Endothelial cell of umbilical vein (primary cell): Measurements from ENCODE around the gene SFMBT2. TPM values are rescaled to one million over a fixed set of nuclear protein-coding genes. Genes with fewer than 3 reads are reported as not detected.

ENCODE experiments used
- BruUV-seq: library from RNA; stranded (reverse); fragments of 400-500 nt; replicated peaks from 2 replicates; lab custom pipeline; 2021; lab: Mats Ljungman, UMichigan
- CTCF ChIA-PET: fragments of 300-600, 350-600 bp; sonication (Branson Sonifier 250); formaldehyde crosslinking; loops from one replicate; lab custom pipeline; 2021; ENCODE audit warnings: antibody characterized with exemption, inconsistent platforms; lab: Charles Lee
- POLR2A ChIA-PET: fragments of 300-600, 350-600 bp; sonication (Branson Sonifier 250); formaldehyde crosslinking; loops from one replicate; lab custom pipeline; 2021; ENCODE audit warnings: antibody characterized with exemption, inconsistent platforms; lab: Charles Lee
- DNase-seq: peaks from one replicate; pipeline ENCODE4 v3.0.0-alpha.2; 2011; ENCODE audit warnings: low read depth, low spot score
- FAIRE-seq: peaks from 2 replicates; lab custom pipeline; 2011; peaks lifted over from hg19 to GRCh38; lab: Jason Lieb, UNC
- H2AFZ ChIP-seq: 2 replicates; pipeline ENCODE4 v1.6.0; 2012; ENCODE audit warnings: low read depth, low read length, control low read depth, inconsistent platforms
- H3K27ac ChIP-seq: 2 replicates; pipeline ENCODE4 v1.5.1; 2011; ENCODE audit warnings: low read depth, mild to moderate bottlenecking, control low read depth, low read length, moderate library complexity; ENCODE audit not compliant: insufficient read depth
- H3K27me3 ChIP-seq, 2 experiments: 2 replicates each; pipeline versions ENCODE4 v1.6.0 to v1.6.1; 2011; ENCODE audit warnings: low read length in 2 of 2, mixed read lengths in 1 of 2; ENCODE audit not compliant: control insufficient read depth in 2 of 2, insufficient read depth in 2 of 2
- H3K36me3 ChIP-seq, 2 experiments: 2 replicates in 1 of 2; 3 replicates in 1 of 2; pipeline ENCODE4 v1.5.1; 2011; ENCODE audit warnings: low read length in 2 of 2, mild to moderate bottlenecking in 1 of 2, moderate library complexity in 1 of 2; ENCODE audit not compliant: control insufficient read depth in 2 of 2, insufficient read depth in 2 of 2; ENCODE audit errors: extremely low read depth in 1 of 2
- H3K4me1 ChIP-seq: 3 replicates; pipeline ENCODE4 v1.5.1; 2011; ENCODE audit warnings: mild to moderate bottlenecking, low read length; ENCODE audit not compliant: control insufficient read depth, insufficient read depth; ENCODE audit errors: extremely low read depth
- H3K4me2 ChIP-seq: 2 replicates; pipeline ENCODE4 v1.6.1; 2011; ENCODE audit warnings: low read length, control low read depth, mixed read lengths; ENCODE audit not compliant: insufficient read depth
- H3K4me3 ChIP-seq, 3 experiments: fragments of 200-600 bp in 1 of 3; sonication (generic), shearing (Covaris generic) in 1 of 3; replicated peaks in 1 of 3; 2 replicates each; pipeline ENCODE4 v1.5.1; 2011 to 2016; ENCODE audit warnings: control low read depth in 3 of 3, low read length in 3 of 3, mild to moderate bottlenecking in 2 of 3, inconsistent platforms in 1 of 3, low read depth in 1 of 3, moderate library complexity in 1 of 3; ENCODE audit not compliant: insufficient read depth in 1 of 3
- H3K79me2 ChIP-seq: 2 replicates; pipeline ENCODE4 v1.6.0; 2012; ENCODE audit warnings: low read length, inconsistent platforms; ENCODE audit not compliant: control insufficient read depth, insufficient read depth
- H3K9ac ChIP-seq: replicated peaks from 2 replicates; pipeline ENCODE3; 2011; ENCODE audit warnings: low read length, control low read depth; ENCODE audit not compliant: insufficient read depth; ENCODE audit errors: extremely low read depth
- H3K9me1 ChIP-seq: replicated peaks from 3 replicates; pipeline ENCODE4 v1.6.0; 2011; ENCODE audit warnings: mild to moderate bottlenecking, low read length; ENCODE audit not compliant: control insufficient read depth, insufficient read depth; ENCODE audit errors: extremely low read depth
- H3K9me3 ChIP-seq: replicated peaks from 2 replicates; pipeline ENCODE4 v1.5.1; 2012; ENCODE audit warnings: low read length, inconsistent platforms; ENCODE audit not compliant: control insufficient read depth, insufficient read depth
- H4K20me1 ChIP-seq: replicated peaks from 2 replicates; pipeline ENCODE3; 2011; ENCODE audit warnings: mild to moderate bottlenecking, low read length; ENCODE audit not compliant: control insufficient read depth, insufficient read depth; ENCODE audit errors: extremely low read depth
- CTCF ChIP-seq, 2 donors: IDR thresholded peaks; 1 replicate in 1 of 2; 2 replicates in 1 of 2; pipeline ENCODE4 v1.5.1; 2011; ENCODE audit warnings: low read length in 2 of 2, mild to moderate bottlenecking in 2 of 2, moderate library complexity in 2 of 2, control low read depth in 1 of 2, inconsistent platforms in 1 of 2, low read depth in 1 of 2; ENCODE audit not compliant: insufficient read depth in 1 of 2; ENCODE audit errors: extremely low read depth in 1 of 2
- EZH2 ChIP-seq: IDR thresholded peaks from 2 replicates; pipeline ENCODE4 v1.6.1; 2012; ENCODE audit warnings: borderline replicate concordance, low read depth, mild to moderate bottlenecking, moderate library complexity, low read length, inconsistent platforms; ENCODE audit not compliant: severe bottlenecking
- FOS ChIP-seq: IDR thresholded peaks from 2 replicates; pipeline ENCODE4 v1.6.1; 2011; ENCODE audit warnings: mild to moderate bottlenecking, low read length, moderate library complexity, borderline replicate concordance; ENCODE audit not compliant: insufficient read depth
- GATA2 ChIP-seq: IDR thresholded peaks from 2 replicates; pipeline ENCODE4 v1.7.0; 2011; ENCODE audit warnings: low read depth, mild to moderate bottlenecking, moderate library complexity, mixed read lengths, low read length; ENCODE audit not compliant: insufficient read length, insufficient read depth
- JUN ChIP-seq: IDR thresholded peaks from 2 replicates; pipeline ENCODE4 v1.6.1; 2011; ENCODE audit warnings: borderline replicate concordance, low read depth; ENCODE audit not compliant: insufficient read length, insufficient read depth
- MAX ChIP-seq: IDR thresholded peaks from 2 replicates; pipeline ENCODE4 v1.6.1; 2011; ENCODE audit not compliant: insufficient read depth, insufficient read length
- MYC ChIP-seq: IDR thresholded peaks from one replicate; pipeline ENCODE4 v1.6.1; 2011; ENCODE audit warnings: mild to moderate bottlenecking, low read depth, low read length
- POLR2A ChIP-seq: IDR thresholded peaks from 2 replicates; pipeline ENCODE4 v1.6.1; 2012; ENCODE audit warnings: low read depth, mild to moderate bottlenecking, control low read depth, low read length
- POLR2AphosphoS5 ChIP-seq: IDR thresholded peaks from 2 replicates; pipeline ENCODE4 v1.6.1; 2012; ENCODE audit warnings: low read depth, mild to moderate bottlenecking, control low read depth, low read length, moderate library complexity; ENCODE audit not compliant: insufficient read depth
- dilution Hi-C: fragments of 300-500 bp; cut with MboI; formaldehyde crosslinking; loops from one replicate; pipeline ENCODE4 v1.15.0; 2019; ENCODE audit warnings: low sequenced_read_pairs; ENCODE audit not compliant: extremely low pct_ligation_motif_present
- intact Hi-C: fragments of 100-400 bp; cut with micrococcal nuclease; formaldehyde crosslinking; loops from one replicate; pipeline ENCODE4 v1.10.0; 2022
- polyA plus RNA-seq, 4 experiments: library from polyadenylated mRNA; depleted of rRNA in 3 of 4; stranded (reverse) in 3 of 4; unstranded in 1 of 4; fragments of >200 nt; gene quantifications; 2 replicates each; pipeline versions ENCODE4 v1.2.1 to v1.2.3, GENCODE V29; 2011 to 2012; ENCODE audit warnings: missing spikeins in 1 of 4
- total RNA-seq: library from RNA; stranded (reverse); gene quantifications from 2 replicates; pipeline ENCODE4 v1.2.3, GENCODE V29; 2021

Gene SFMBT2
- total and polyA plus RNA-seq, 2 donors (not counting 3 experiments of a cell fraction or from before 2014, with no cell fraction given) = 0.14 to 0.64 TPM

- no peaks in the 10 kb centered on the region for H3K36me3 ChIP-seq
- no peak overlapping the region for H2AFZ ChIP-seq
- no peak overlapping the region for H3K27ac ChIP-seq
- ChIA-PET CTCF (no interaction called here), POLR2A (no interaction called here)
- H3K4me3 ChIP-seq = no peak overlapping the region
- TF ChIP-seq GATA2 (no peak), POLR2AphosphoS5 (no peak)
- H3K9ac ChIP-seq = no peak overlapping the region
- H3K4me1 ChIP-seq = no peaks in the 10 kb centered on the region
- no peaks in the 10 kb centered on the region for H3K79me2 ChIP-seq
- dilution Hi-C loops = no loop called here
- intact Hi-C loops = no loop called here
- FAIRE-seq (no peak), DNase-seq (no peak)
- H3K27me3 ChIP-seq = no peaks in the 10 kb centered on the region
- no peaks in the 10 kb centered on the region for H4K20me1 ChIP-seq
- no peak overlapping the region for H3K4me2 ChIP-seq
- BruUV-seq = no TSS peak
- H3K9me3 ChIP-seq = no peaks in the 10 kb centered on the region
- no peaks in the 10 kb centered on the region for H3K9me1 ChIP-seq
Observed at GRCh38 chr10:7377614-7378248, 33.1 kb downstream of the SFMBT2 start.

- H3K27ac ChIP-seq = no peak overlapping the region
- CTCF ChIA-PET = interaction anchor here (0.6 kb wide), 1 partner anchor 1254 kb away, joined by 4 read pairs; no protein-coding TSS in a partner anchor
- no peak overlapping the region for H3K9ac ChIP-seq
- no peak overlapping the region for H3K4me3 ChIP-seq
- FAIRE-seq = no peak
- no peaks in the 10 kb centered on the region for H4K20me1 ChIP-seq
- no peaks in the 10 kb centered on the region for H3K27me3 ChIP-seq
- H3K36me3 ChIP-seq = no peaks in the 10 kb centered on the region
- H3K79me2 ChIP-seq = no peaks in the 10 kb centered on the region
- POLR2A ChIA-PET = interaction anchor here (0.6 kb wide), 1 partner anchor 80 kb away, joined by 5 read pairs; no protein-coding TSS in a partner anchor
- TF ChIP-seq JUN = no peak
- TF ChIP-seq POLR2AphosphoS5 = no peak
- TF ChIP-seq POLR2A = no peak
- no peak for TF ChIP-seq GATA2
- no peak for TF ChIP-seq MAX
- TF ChIP-seq FOS = no peak
- TF ChIP-seq EZH2 = no peak
- no peak for TF ChIP-seq MYC
- no peak for TF ChIP-seq CTCF (IDR thresholded peaks at IDR 0.05; ENCODE audit: extremely low read depth in 1 of 2, insufficient read depth in 1 of 2, low read depth in 1 of 2, low read length in 2 of 2)
- no peaks in the 10 kb centered on the region for H3K9me1 ChIP-seq
- H3K9me3 ChIP-seq = no peaks in the 10 kb centered on the region
- no peak overlapping the region for H2AFZ ChIP-seq
- no TSS peak for BruUV-seq
- H3K4me1 ChIP-seq = no peaks in the 10 kb centered on the region
- dilution Hi-C loops (no loop called here), intact Hi-C loops (no loop called here)
- no peak overlapping the region for H3K4me2 ChIP-seq
- no peak for DNase-seq
Observed at GRCh38 chr10:7374795-7375194, 36.0 kb downstream of the SFMBT2 start.
